H9 (cell line): ENCODE data around the gene MYH7. TPM values are rescaled to one million over a fixed set of nuclear protein-coding genes. Genes with fewer than 3 reads are reported as not detected.

ENCODE experiments used
- DNase-seq: peaks from one replicate; pipeline ENCODE4 v3.0.0-alpha.2; 2017
- H2AFZ ChIP-seq: one replicate; pipeline ENCODE4 v1.6.1; 2013; ENCODE audit warnings: mild to moderate bottlenecking, low read length, control low read depth, moderate library complexity
- H2AK5ac ChIP-seq: 2 replicates; pipeline ENCODE4 v1.6.1; 2013; ENCODE audit warnings: low read length, control low read depth, mixed read lengths; ENCODE audit not compliant: insufficient read length
- H2BK120ac ChIP-seq: one replicate; pipeline ENCODE4 v1.6.1; 2013; ENCODE audit warnings: low read depth, mild to moderate bottlenecking, low read length, control low read depth, inconsistent platforms; ENCODE audit not compliant: poor library complexity, severe bottlenecking
- H2BK12ac ChIP-seq: 2 replicates; pipeline ENCODE4 v1.6.1; 2013; ENCODE audit warnings: low read length, control low read depth, mixed read lengths, low read depth; ENCODE audit not compliant: insufficient read length
- H2BK15ac ChIP-seq: 2 replicates; pipeline ENCODE4 v1.6.1; 2013; ENCODE audit warnings: low read depth, low read length, control low read depth
- H2BK20ac ChIP-seq: one replicate; pipeline ENCODE4 v1.6.1; 2013; ENCODE audit warnings: low read depth, mild to moderate bottlenecking, low read length, control low read depth, inconsistent platforms; ENCODE audit not compliant: poor library complexity, severe bottlenecking
- H2BK5ac ChIP-seq: 2 replicates; pipeline ENCODE4 v1.6.1; 2013; ENCODE audit warnings: low read length, control low read depth, mixed read lengths; ENCODE audit not compliant: insufficient read length
- H3K14ac ChIP-seq: 2 replicates; pipeline ENCODE4 v1.6.1; 2013; ENCODE audit warnings: low read length, control low read depth; ENCODE audit not compliant: insufficient read depth
- H3K18ac ChIP-seq: 2 replicates; pipeline ENCODE4 v1.6.1; 2013; ENCODE audit warnings: low read depth, mild to moderate bottlenecking, mixed read lengths, low read length, control low read depth; ENCODE audit not compliant: insufficient read length
- H3K23ac ChIP-seq: 2 replicates; pipeline ENCODE4 v1.6.1; 2013; ENCODE audit warnings: low read length, control low read depth, mixed read lengths, low read depth; ENCODE audit not compliant: insufficient read length
- H3K23me2 ChIP-seq: 2 replicates; pipeline ENCODE4 v1.6.1; 2013; ENCODE audit warnings: low read depth, mild to moderate bottlenecking, mixed read lengths, low read length, control low read depth; ENCODE audit not compliant: insufficient read length, poor library complexity, severe bottlenecking
- H3K27ac ChIP-seq: 2 replicates; pipeline ENCODE4 v1.5.1; 2013; ENCODE audit warnings: low read length, control low read depth, mixed read lengths, low read depth; ENCODE audit not compliant: insufficient read length
- H3K27me3 ChIP-seq: 2 replicates; pipeline ENCODE4 v1.6.1; 2013; ENCODE audit warnings: low read length, control low read depth, inconsistent platforms; ENCODE audit not compliant: insufficient read depth
- H3K4ac ChIP-seq: 2 replicates; pipeline ENCODE4 v1.6.1; 2013; ENCODE audit warnings: low read depth, mild to moderate bottlenecking, control low read depth, inconsistent platforms, low read length, moderate library complexity
- H3K4me1 ChIP-seq: 2 replicates; pipeline ENCODE4 v1.6.1; 2013; ENCODE audit warnings: low read length, control low read depth, inconsistent platforms; ENCODE audit not compliant: insufficient read depth
- H3K4me2 ChIP-seq: 2 replicates; pipeline ENCODE4 v1.6.1; 2013; ENCODE audit warnings: low read length, control low read depth, mixed read lengths; ENCODE audit not compliant: insufficient read length, insufficient read depth
- H3K56ac ChIP-seq: 2 replicates; pipeline ENCODE4 v1.6.1; 2013; ENCODE audit warnings: low read depth, mild to moderate bottlenecking, mixed read lengths, low read length, control low read depth; ENCODE audit not compliant: insufficient read length
- H3K79me1 ChIP-seq: 2 replicates; pipeline ENCODE4 v1.6.1; 2013; ENCODE audit warnings: low read depth, mild to moderate bottlenecking, moderate library complexity, low read length, control low read depth, inconsistent platforms; ENCODE audit not compliant: insufficient read depth, poor library complexity, severe bottlenecking
- H3K79me2 ChIP-seq: 2 replicates; pipeline ENCODE4 v1.6.1; 2013; ENCODE audit warnings: low read length, control low read depth, inconsistent platforms; ENCODE audit not compliant: insufficient read depth
- H3K9ac ChIP-seq: 2 replicates; pipeline ENCODE4 v1.6.1; 2013; ENCODE audit warnings: low read length, control low read depth, mixed read lengths; ENCODE audit not compliant: insufficient read length; ENCODE audit errors: extremely low read depth
- H3K9me3 ChIP-seq: one replicate; pipeline ENCODE4 v1.6.1; 2013; ENCODE audit warnings: low read depth, low read length, inconsistent platforms; ENCODE audit not compliant: control insufficient read depth
- H3T11ph ChIP-seq: one replicate; pipeline ENCODE4 v1.6.1; 2013; ENCODE audit warnings: mild to moderate bottlenecking, low read length, control low read depth, inconsistent platforms
- H4K20me1 ChIP-seq: one replicate; pipeline ENCODE4 v1.6.1; 2013; ENCODE audit not compliant: control insufficient read depth, insufficient read length, insufficient read depth
- H4K5ac ChIP-seq: 2 replicates; pipeline ENCODE4 v1.6.1; 2013; ENCODE audit warnings: low read depth, mild to moderate bottlenecking, mixed read lengths, low read length, control low read depth; ENCODE audit not compliant: insufficient read length
- H4K8ac ChIP-seq: replicated peaks from 2 replicates; pipeline ENCODE4 v1.6.1; 2013; ENCODE audit warnings: low read length, control low read depth, mixed read lengths, low read depth; ENCODE audit not compliant: insufficient read length
- H4K91ac ChIP-seq: 2 replicates; pipeline ENCODE4 v1.6.1; 2013; ENCODE audit warnings: low read depth, mild to moderate bottlenecking, moderate library complexity, mixed read lengths, low read length, control low read depth; ENCODE audit not compliant: insufficient read length
- H3K27ac Mint-ChIP-seq, 3 experiments: 2 replicates in 2 of 3; 3 replicates in 1 of 3; pipeline ENCODE4 v1.8.0; 2020 to 2021; ENCODE audit warnings: mixed read lengths in 3 of 3, mild to moderate bottlenecking in 1 of 3, moderate library complexity in 1 of 3
- H3K27me3 Mint-ChIP-seq: 2 replicates; pipeline ENCODE4 v1.8.0; 2021; ENCODE audit warnings: low read depth, mild to moderate bottlenecking, moderate library complexity, mixed read lengths
- H3K36me3 Mint-ChIP-seq, 3 experiments: 2 replicates in 2 of 3; 3 replicates in 1 of 3; pipeline ENCODE4 v1.8.0; 2020 to 2021; ENCODE audit warnings: low read depth in 3 of 3, mixed read lengths in 3 of 3; ENCODE audit not compliant: insufficient read depth in 1 of 3
- H3K4me1 Mint-ChIP-seq, 2 experiments: 2 replicates each; pipeline ENCODE4 v1.8.0; 2020; ENCODE audit warnings: mixed read lengths in 2 of 2
- H3K4me3 Mint-ChIP-seq, 2 experiments: 2 replicates in 1 of 2; 3 replicates in 1 of 2; pipeline ENCODE4 v1.8.0; 2020 to 2021; ENCODE audit warnings: mild to moderate bottlenecking in 2 of 2, mixed read lengths in 2 of 2, moderate library complexity in 1 of 2
- H3K9me3 Mint-ChIP-seq, 2 experiments: 2 replicates in 1 of 2; 3 replicates in 1 of 2; pipeline ENCODE4 v1.8.0; 2020; ENCODE audit warnings: mild to moderate bottlenecking in 2 of 2, mixed read lengths in 2 of 2, moderate library complexity in 1 of 2
- whole genome bisulfite sequencing: extraction: QIAGEN DNeasy Blood & Tissue Kit; methylation state at CpG from one replicate; pipeline ENCODE4 v1.1.7; 2013; ENCODE audit warnings: missing lambda C conversion rate, low lambda C conversion rate, mixed read lengths; ENCODE audit not compliant: insufficient read length; ENCODE audit errors: extremely low coverage; 5-methylcytosine and 5-hydroxymethylcytosine counted together
- total RNA-seq: library from RNA; stranded (reverse); gene quantifications from 2 replicates; pipeline ENCODE4 v1.2.1, GENCODE V29; 2021
- TF ChIP-seq, protein P1 (sequence below): fragments of 200-600 bp; sonication (generic); conservative IDR thresholded peaks from 3 replicates; pipeline ENCODE4 v1.8.0; 2021; ENCODE audit warnings: antibody characterized with exemption, mild to moderate bottlenecking

Gene MYH7
- total RNA-seq, 1 experiment from 2014 or later = not detected

DNA sequence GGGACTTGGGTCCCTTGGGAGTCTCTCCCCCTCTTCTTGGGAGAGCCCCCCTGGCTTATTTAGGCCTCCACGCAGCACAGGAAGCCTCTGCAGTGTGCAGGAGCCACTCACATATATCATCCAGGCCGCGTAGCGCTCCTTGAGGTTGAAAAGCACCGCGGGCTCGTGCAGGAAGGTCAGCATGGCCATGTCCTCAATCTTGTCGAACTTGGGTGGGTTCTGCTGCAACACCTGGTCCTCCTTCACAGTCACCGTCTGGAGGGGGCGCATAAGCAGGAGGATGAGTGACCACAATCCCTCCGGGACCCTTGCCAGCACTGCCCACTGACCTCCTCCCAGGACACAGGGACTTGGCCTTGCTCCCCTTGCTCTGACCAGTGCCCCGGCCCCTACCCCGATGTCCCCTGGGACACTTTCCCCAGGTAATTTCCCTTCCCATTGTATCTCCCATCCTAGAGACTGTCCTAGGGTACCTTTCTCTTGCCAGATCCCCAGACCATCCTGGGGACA, 29.9 kb downstream of the MYH7 start:
- Histone ChIP-seq H4K5ac (no peak overlapping the region), H3K4ac (no peak overlapping the region), H3K18ac (no peak overlapping the region), H3K56ac (no peak overlapping the region), H2AFZ (no peak overlapping the region), H3K4me1 (no peaks in the 10 kb centered on the region), H4K20me1 (no peaks in the 10 kb centered on the region), H2AK5ac (no peak overlapping the region), H4K8ac (no peak overlapping the region), H3K23ac (no peak overlapping the region), H3K9ac (no peak overlapping the region), H3K14ac (no peak overlapping the region), H2BK15ac (no peak overlapping the region), H3K27me3 (no peaks in the 10 kb centered on the region), H2BK120ac (no peak overlapping the region), H3K27ac (no peak overlapping the region), H4K91ac (no peak overlapping the region), H3K23me2 (no peaks in the 10 kb centered on the region), H2BK5ac (no peak overlapping the region), H3K79me2 (no peaks in the 10 kb centered on the region), H3K4me2 (no peak overlapping the region), H2BK12ac (no peak overlapping the region), H3K9me3 (no peaks in the 10 kb centered on the region), H2BK20ac (no peak overlapping the region), H3T11ph (no peak overlapping the region), H3K79me1 (no peaks in the 10 kb centered on the region)
- Mint-ChIP-seq H3K4me1 (peaks cover 14 to 23% of the 10 kb centered on the region in 2 experiments), H3K9me3 (no peaks in the 10 kb centered on the region), H3K36me3 (no peaks in the 10 kb centered on the region), H3K4me3 (peak overlapping the region in 1 of 2 experiments; percentile 19; a peak in 1 of 5 replicates), H3K27ac (no peak overlapping the region), H3K27me3 (peaks cover 63% of the 10 kb centered on the region)
- WGBS = no CpG with 5 or more reads among the region's 13 CpGs
- TF ChIP-seq, protein P1, sequence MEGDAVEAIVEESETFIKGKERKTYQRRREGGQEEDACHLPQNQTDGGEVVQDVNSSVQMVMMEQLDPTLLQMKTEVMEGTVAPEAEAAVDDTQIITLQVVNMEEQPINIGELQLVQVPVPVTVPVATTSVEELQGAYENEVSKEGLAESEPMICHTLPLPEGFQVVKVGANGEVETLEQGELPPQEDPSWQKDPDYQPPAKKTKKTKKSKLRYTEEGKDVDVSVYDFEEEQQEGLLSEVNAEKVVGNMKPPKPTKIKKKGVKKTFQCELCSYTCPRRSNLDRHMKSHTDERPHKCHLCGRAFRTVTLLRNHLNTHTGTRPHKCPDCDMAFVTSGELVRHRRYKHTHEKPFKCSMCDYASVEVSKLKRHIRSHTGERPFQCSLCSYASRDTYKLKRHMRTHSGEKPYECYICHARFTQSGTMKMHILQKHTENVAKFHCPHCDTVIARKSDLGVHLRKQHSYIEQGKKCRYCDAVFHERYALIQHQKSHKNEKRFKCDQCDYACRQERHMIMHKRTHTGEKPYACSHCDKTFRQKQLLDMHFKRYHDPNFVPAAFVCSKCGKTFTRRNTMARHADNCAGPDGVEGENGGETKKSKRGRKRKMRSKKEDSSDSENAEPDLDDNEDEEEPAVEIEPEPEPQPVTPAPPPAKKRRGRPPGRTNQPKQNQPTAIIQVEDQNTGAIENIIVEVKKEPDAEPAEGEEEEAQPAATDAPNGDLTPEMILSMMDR = no peak
- DNase-seq = no peak
